ENCODE measurements around the gene REEP2.

- TF ChIP-seq CTCF (IDR thresholded peaks at IDR 0.05; ENCODE audit: low read length): no peak
- TF ChIP-seq EZH2 (IDR thresholded peaks at IDR 0.05; ENCODE audit: borderline replicate concordance, low read length): no peak
These were observed 27.5 kb downstream of the REEP2 start for GRCh38 chr5:138466125-138466899.
